Heart right ventricle (tissue), 16 donors: ENCODE data around the gene SLIT3. TPM values are rescaled to one million over a fixed set of nuclear protein-coding genes. Genes with fewer than 3 reads are reported as not detected.
A peak's percentile ranks its signal among the peaks of the same experiment; 100 is the strongest.

Experiments used
- ATAC-seq, 8 donors: fragments of 200-7000 bp; cut with Tn5 transposase; one replicate each; pipeline ENCODE4 v1.9.1; 2020; ENCODE audit warnings: mild to moderate bottlenecking in 8 of 8, moderate library complexity in 8 of 8, moderate number of reproducible peaks in 1 of 8
- DNase-seq, 2 donors: peaks; one replicate each; pipeline ENCODE4 v3.0.0-alpha.2; 2020
- H3K27ac ChIP-seq, 10 donors: fragments of 200-600 bp; sonication (generic) in 2 of 10; one replicate each; pipeline versions ENCODE4 v1.5.0 to v1.8.0; 2020 to 2022; ENCODE audit warnings: mild to moderate bottlenecking in 3 of 10
- H3K27me3 ChIP-seq, 7 donors: fragments of 200-600 bp; one replicate each; pipeline ENCODE4 v1.8.0; 2021 to 2022; ENCODE audit warnings: mild to moderate bottlenecking in 2 of 7
- H3K36me3 ChIP-seq, 9 donors: fragments of 200-600 bp; sonication (generic) in 1 of 9; one replicate each; pipeline versions ENCODE4 v1.5.0 to v1.8.0; 2020 to 2022; ENCODE audit warnings: mild to moderate bottlenecking in 2 of 9
- H3K4me1 ChIP-seq, 9 donors: fragments of 200-600 bp; sonication (generic) in 1 of 9; one replicate each; pipeline versions ENCODE4 v1.5.0 to v1.8.0; 2020 to 2022; ENCODE audit warnings: mild to moderate bottlenecking in 4 of 9
- H3K4me3 ChIP-seq, 10 donors: fragments of 200-600 bp; sonication (generic) in 2 of 10; one replicate each; pipeline versions ENCODE4 v1.5.0 to v1.8.0; 2020 to 2022; ENCODE audit warnings: mild to moderate bottlenecking in 7 of 10, moderate library complexity in 2 of 10
- H3K9me3 ChIP-seq, 11 donors: fragments of 200-600 bp in 10 of 11; sonication (generic) in 2 of 11; one replicate each; pipeline versions ENCODE4 v1.5.0 to v1.8.0; 2013 to 2022; ENCODE audit warnings: mild to moderate bottlenecking in 2 of 11, control low read depth in 1 of 11, moderate library complexity in 1 of 11
- CTCF ChIP-seq, 9 donors: fragments of 200-600 bp; sonication (generic) in 2 of 9; IDR thresholded peaks; one replicate each; pipeline versions ENCODE4 v1.5.0 to v1.8.0; 2021 to 2022; ENCODE audit warnings: antibody characterized with exemption in 9 of 9, mild to moderate bottlenecking in 5 of 9, moderate library complexity in 1 of 9
- WGBS, 2 donors: extraction: QIAGEN DNeasy Blood & Tissue Kit; methylation state at CpG; one replicate each; pipeline ENCODE4 v1.1.7; 2013; ENCODE audit warnings: inconsistent platforms in 1 of 2; 5-methylcytosine and 5-hydroxymethylcytosine counted together
- intact Hi-C, 10 donors: fragments of 100-400 bp; cut with DNase I; formaldehyde crosslinking; loops; one replicate each; pipeline versions ENCODE4 v1.11.1 to v1.14.2; 2022
- polyA plus RNA-seq, 2 donors: library from polyadenylated mRNA; stranded (reverse); fragments of 200-250 nt; gene quantifications; one replicate each; pipeline ENCODE4 v1.2.3, GENCODE V29; 2013
- total RNA-seq, 10 donors: library from RNA; stranded (reverse); fragmentation: NEBNext Ultra II Directional in 3 of 10; extraction: Animal tissue kit (Norgen Biotek cat#: 25700) in 3 of 10; gene quantifications; one replicate each; pipeline versions ENCODE4 v1.2.1 to v1.2.4, GENCODE V29; 2021 to 2023
- donor health status: Arrhythmogenic right ventricular cardiomyopathy.
- donor health status: ischemic (EF 13 %, LVEDD 7.1; RV severe dilation, severe dysfunction).
- donor health status: healthy with polysubstance abuse.
- donor health status: DM: no; HTN: yes; CAD: no.
- donor health status: DM: no; HTN: no; CAD: no.
- donor health status: ischemic (EF 25% LVEDD 6.9; RV normal size, moderate dysfunction).
- donor health status: ischemic (EF 25% LVEDD 5.7; RV mildly dilated, moderate dysfunction).
- donor health status: healthy.
- donor health status: DM: yes; HTN: yes; CAD: no.
- donor health status: Ischemic cardiomyopathy.
- donor health status: ischemic (EF 35%, LVEDD 5.7; RV mildly dilated, moderate dysfunction).
- donor health status: nonischemic (EF 11% LVEDD 7.7; RV severe dilation, severe dysfunction).
- donor health status: DM: yes; HTN: yes; CAD: no.
- donor health status: PGD.
- donor health status: ischemic (EF 29% LVEDD 5.4; RV normal size, mild dysfunction).
- donor health status: nonischemic (EF 23%, LVEDD 6.1; RV moderate dilation, normal function).

SLIT3 gene
- total and polyA plus RNA-seq, 12 donors, result 2.0 to 29.2 (median 12.1) TPM

- WGBS, 2 donors, result 58 to 76% methylated on average over 14 of the region's 14 CpGs
- Histone ChIP-seq H3K36me3 (no peaks in the 10 kb centered on the region), H3K27me3 (peaks cover 0 to 30% (median 23%) of the 10 kb centered on the region in 7 donors), H3K27ac (no peak overlapping the region), H3K9me3 (no peaks in the 10 kb centered on the region), H3K4me1 (peaks cover 0 to 11% (median 5%) of the 10 kb centered on the region in 9 donors), H3K4me3 (no peak overlapping the region)
- no peak for TF ChIP-seq CTCF (IDR thresholded peaks at IDR 0.05)
- ATAC-seq, result peak in 2 of 8 donors; percentile 15 to 29
- intact Hi-C loops, result loop anchor here in 1 of 10 donors (10.0 kb wide), 1 partner anchor 172 kb away; no protein-coding TSS in a partner anchor
- no peak for DNase-seq
Measured at GRCh38 chr5:169296419-169297143, 4.4 kb downstream of the SLIT3 start.

- intact Hi-C loops, result loop anchor here in 1 of 10 donors (10.0 kb wide), 1 partner anchor 171 kb away; no protein-coding TSS in a partner anchor
- no peak overlapping the region for H3K27ac ChIP-seq
- no peak for TF ChIP-seq CTCF (IDR thresholded peaks at IDR 0.05)
Measured at GRCh38 chr5:169295306-169295705, 5.6 kb downstream of the SLIT3 start.

GRCh38 chr5:169294621-169295020, 6.3 kb downstream of the SLIT3 start:
- ATAC-seq, result no peak
- WGBS, 2 donors, result 88 to 90% methylated on average over 6 of the region's 6 CpGs
- H3K9me3 ChIP-seq, result no peaks in the 10 kb centered on the region
- no peaks in the 10 kb centered on the region for H3K36me3 ChIP-seq
- H3K27ac ChIP-seq, result no peak overlapping the region
- H3K4me1 ChIP-seq, result no peaks in the 10 kb centered on the region
- no peak for DNase-seq
- intact Hi-C loops, result loop anchor here in 1 of 10 donors (10.0 kb wide), 1 partner anchor 170 kb away; no protein-coding TSS in a partner anchor
- no peak for TF ChIP-seq CTCF (IDR thresholded peaks at IDR 0.05)
- H3K27me3 ChIP-seq, result peaks cover 0 to 13% (median 6%) of the 10 kb centered on the region in 7 donors
- no peak overlapping the region for H3K4me3 ChIP-seq

More at GRCh38 chr5:169295306-169295705, 5.6 kb downstream of the SLIT3 start:
- WGBS, 2 donors, result 87 to 90% methylated on average over 8 of the region's 8 CpGs
- H3K27me3 ChIP-seq, result peaks cover 0 to 20% (median 12%) of the 10 kb centered on the region in 7 donors
- no peaks in the 10 kb centered on the region for H3K9me3 ChIP-seq
- H3K4me1 ChIP-seq, result peaks cover 0 to 5% (median 0%) of the 10 kb centered on the region in 9 donors
- no peak overlapping the region for H3K4me3 ChIP-seq
- ATAC-seq (no peak), DNase-seq (no peak)
- no peaks in the 10 kb centered on the region for H3K36me3 ChIP-seq

- H3K4me1 ChIP-seq, result peaks cover 0 to 18% (median 8%) of the 10 kb centered on the region in 9 donors
- no peak overlapping the region for H3K27ac ChIP-seq
- H3K4me3 ChIP-seq, result no peak overlapping the region
- H3K27me3 ChIP-seq, result peaks cover 0 to 4% (median 0%) of the 10 kb centered on the region in 7 donors
- TF ChIP-seq CTCF (IDR thresholded peaks at IDR 0.05), result no peak
- H3K36me3 ChIP-seq, result no peaks in the 10 kb centered on the region
- ATAC-seq, result no peak
- DNase-seq, result no peak
- intact Hi-C loops, result loop anchor here in 1 of 10 donors (10.0 kb wide), 1 partner anchor 167 kb away; no protein-coding TSS in a partner anchor
- whole genome bisulfite sequencing, 2 donors, result 85 to 89% methylated on average over 4 of the region's 4 CpGs
- no peaks in the 10 kb centered on the region for H3K9me3 ChIP-seq
Measured at GRCh38 chr5:169291877-169292276, 9.1 kb downstream of the SLIT3 start.
